GM12874 (cell line): ENCODE measurements around the gene C10orf67.

Source experiments
- TF ChIP-seq, protein P1 (sequence below): IDR thresholded peaks from 2 replicates; pipeline ENCODE4 v1.5.1; 2011; ENCODE audit warnings: low read depth, mild to moderate bottlenecking, control low read depth, low read length, moderate library complexity; ENCODE audit not compliant: insufficient read depth

C10orf67 gene

GRCh38 chr10:23172429-23173213, 172.0 kb downstream of the C10orf67 start:
- TF ChIP-seq, protein P1, sequence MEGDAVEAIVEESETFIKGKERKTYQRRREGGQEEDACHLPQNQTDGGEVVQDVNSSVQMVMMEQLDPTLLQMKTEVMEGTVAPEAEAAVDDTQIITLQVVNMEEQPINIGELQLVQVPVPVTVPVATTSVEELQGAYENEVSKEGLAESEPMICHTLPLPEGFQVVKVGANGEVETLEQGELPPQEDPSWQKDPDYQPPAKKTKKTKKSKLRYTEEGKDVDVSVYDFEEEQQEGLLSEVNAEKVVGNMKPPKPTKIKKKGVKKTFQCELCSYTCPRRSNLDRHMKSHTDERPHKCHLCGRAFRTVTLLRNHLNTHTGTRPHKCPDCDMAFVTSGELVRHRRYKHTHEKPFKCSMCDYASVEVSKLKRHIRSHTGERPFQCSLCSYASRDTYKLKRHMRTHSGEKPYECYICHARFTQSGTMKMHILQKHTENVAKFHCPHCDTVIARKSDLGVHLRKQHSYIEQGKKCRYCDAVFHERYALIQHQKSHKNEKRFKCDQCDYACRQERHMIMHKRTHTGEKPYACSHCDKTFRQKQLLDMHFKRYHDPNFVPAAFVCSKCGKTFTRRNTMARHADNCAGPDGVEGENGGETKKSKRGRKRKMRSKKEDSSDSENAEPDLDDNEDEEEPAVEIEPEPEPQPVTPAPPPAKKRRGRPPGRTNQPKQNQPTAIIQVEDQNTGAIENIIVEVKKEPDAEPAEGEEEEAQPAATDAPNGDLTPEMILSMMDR = no peak

- TF ChIP-seq, protein P1 = no peak
Observed at GRCh38 chr10:23171232-23171876, 173.2 kb downstream of the C10orf67 start.

- TF ChIP-seq, protein P1 = peak; percentile 83
Observed at GRCh38 chr10:23158370-23158769, 186.2 kb downstream of the C10orf67 start.

DNA sequence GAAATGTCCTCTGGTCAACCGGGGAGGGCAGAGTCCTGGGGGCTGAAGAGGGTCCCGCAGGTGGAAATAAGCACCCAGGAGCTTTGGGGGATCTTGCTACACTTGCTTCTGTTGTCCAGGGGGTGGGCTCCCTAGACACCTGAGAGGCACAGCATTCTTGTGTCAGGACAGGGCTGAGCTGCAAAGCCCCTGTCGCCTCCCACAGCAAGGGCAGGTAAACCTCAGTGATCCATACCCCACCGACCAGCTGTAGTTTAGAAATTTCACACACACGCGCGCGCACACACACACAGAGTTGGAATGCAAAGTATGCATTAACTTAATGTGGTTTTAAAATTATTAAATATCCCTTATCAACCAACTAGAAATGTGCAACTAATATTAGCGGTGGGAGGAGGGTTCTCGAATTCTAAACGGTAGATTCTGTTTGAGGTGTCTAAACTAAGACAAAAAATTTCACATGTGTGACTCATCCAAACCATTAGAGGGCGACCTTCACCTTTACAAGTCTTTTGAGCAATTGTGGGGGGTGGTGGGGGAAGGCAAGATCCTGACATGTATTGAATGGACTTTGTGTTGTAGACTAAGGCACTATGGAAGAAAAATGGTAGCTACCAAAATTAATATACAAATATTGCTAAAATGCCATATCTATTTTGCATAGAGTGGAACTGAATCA, 186.8 kb downstream of the C10orf67 start:
- TF ChIP-seq, protein P1 = peak; percentile 49; the same call in 1 of the 2 replicates

DNA sequence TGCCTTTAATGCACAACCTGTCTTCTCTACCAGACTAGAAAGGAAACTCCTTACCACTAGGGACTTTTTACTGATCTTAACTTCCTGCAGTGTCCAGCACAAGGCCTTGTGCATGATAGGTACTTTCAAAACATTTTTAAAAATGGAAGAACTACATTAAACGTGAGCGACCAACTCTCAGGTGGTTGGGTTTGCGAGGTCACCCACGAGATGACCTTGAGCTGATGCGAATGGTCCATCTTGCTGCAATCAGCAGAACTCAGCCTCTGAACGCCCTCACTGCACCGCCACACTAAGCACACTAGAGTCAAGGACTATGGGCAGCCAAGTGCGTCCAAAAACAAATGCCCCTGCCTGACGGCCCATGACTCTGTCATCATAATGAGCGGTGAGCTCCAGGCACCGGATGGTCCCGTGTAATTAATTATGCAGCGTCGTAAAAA, 187.3 kb downstream of the C10orf67 start:
- TF ChIP-seq, protein P1 = no peak

DNA sequence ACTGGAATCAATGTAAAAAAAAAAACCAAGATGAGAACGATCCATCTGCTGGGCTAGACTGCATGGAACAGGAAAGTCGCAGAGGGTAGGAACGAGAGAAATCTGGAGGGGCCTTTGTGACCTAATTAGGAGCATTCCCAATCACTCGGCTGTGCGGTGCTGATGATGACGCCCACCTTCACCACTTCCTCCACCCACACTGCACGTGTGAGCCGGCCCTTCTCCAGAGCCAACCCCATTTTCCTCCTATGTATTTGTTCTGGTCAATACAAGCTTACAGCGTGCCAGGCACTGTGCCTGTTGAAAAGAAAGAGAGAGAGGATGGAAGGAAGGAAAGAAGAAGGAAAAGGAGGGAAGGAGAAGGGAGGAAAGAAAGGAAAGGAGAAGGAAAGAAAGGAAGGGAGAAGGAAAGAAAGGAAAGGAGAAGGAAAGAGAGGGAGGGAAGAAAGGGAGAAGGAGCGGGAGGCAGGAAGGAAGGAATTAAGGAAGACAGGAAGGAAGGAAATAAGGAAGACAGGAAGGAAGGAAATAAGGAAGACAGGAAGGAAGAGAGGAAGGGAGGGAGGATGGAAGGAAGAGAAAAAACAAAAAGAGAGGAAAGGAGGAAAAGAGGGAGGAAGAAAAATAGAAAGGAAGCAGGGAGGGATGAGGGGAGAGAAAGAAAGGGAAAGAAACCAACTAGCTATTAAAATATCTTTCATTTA, 188.0 kb downstream of the C10orf67 start:
- TF ChIP-seq, protein P1 = no peak
